Measurements from ENCODE around the gene MEGF6. TPM values are rescaled to one million over a fixed set of nuclear protein-coding genes. Genes with fewer than 3 reads are reported as not detected.

The MEGF6 gene
- total RNA-seq, 2 experiments from 2014 or later, result 2.0 to 2.5 TPM

DNA sequence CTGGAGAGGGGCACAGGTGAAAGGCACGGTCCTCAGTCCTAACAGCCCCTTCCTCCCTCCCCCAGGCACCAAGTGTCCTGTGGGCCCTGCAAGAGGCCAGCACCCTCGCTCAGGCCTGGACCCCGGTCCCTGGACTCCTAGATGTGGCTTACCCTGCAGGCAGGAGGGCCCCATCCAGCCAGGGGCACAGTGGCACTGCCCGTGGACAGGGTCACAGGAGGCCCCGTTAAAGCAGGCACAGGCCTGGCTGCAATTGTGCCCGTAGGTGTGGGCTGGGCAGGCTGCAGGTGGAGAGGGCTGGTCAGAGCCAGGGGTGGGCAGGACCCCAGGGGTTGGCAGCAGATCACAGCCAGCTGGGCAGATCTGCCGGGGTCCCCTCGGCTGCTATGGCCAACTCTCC is 112.3 kb downstream of the MEGF6 start:
- ChIA-PET CTCF (no interaction called here), POLR2A (interaction anchor here (0.6 kb wide), 1 partner anchor 134 kb away, joined by 4 read pairs; no protein-coding TSS in a partner anchor)
- no peak for ATAC-seq
- DNase-seq, result no peak
- TF ChIP-seq, protein P1, sequence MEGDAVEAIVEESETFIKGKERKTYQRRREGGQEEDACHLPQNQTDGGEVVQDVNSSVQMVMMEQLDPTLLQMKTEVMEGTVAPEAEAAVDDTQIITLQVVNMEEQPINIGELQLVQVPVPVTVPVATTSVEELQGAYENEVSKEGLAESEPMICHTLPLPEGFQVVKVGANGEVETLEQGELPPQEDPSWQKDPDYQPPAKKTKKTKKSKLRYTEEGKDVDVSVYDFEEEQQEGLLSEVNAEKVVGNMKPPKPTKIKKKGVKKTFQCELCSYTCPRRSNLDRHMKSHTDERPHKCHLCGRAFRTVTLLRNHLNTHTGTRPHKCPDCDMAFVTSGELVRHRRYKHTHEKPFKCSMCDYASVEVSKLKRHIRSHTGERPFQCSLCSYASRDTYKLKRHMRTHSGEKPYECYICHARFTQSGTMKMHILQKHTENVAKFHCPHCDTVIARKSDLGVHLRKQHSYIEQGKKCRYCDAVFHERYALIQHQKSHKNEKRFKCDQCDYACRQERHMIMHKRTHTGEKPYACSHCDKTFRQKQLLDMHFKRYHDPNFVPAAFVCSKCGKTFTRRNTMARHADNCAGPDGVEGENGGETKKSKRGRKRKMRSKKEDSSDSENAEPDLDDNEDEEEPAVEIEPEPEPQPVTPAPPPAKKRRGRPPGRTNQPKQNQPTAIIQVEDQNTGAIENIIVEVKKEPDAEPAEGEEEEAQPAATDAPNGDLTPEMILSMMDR (IDR thresholded peaks at IDR 0.05), result no peak
- H3K9me3 Mint-ChIP-seq, result no peaks in the 10 kb centered on the region
- no peaks in the 10 kb centered on the region for H3K27me3 Mint-ChIP-seq
- H3K4me1 Mint-ChIP-seq (ENCODE audit: low read depth), result no peaks in the 10 kb centered on the region
- no peaks in the 10 kb centered on the region for H3K36me3 Mint-ChIP-seq (ENCODE audit: low read depth)
- intact Hi-C loops (cut with micrococcal nuclease), result no loop called here
- H3K27ac Mint-ChIP-seq, result no peak overlapping the region
- H3K4me3 Mint-ChIP-seq, result no peak overlapping the region

GRCh38 chr1:3498246-3498930 is 112.9 kb downstream of the MEGF6 start:
- intact Hi-C loops (cut with micrococcal nuclease), result no loop called here
- no peaks in the 10 kb centered on the region for H3K27me3 Mint-ChIP-seq
- ATAC-seq (no peak), DNase-seq (no peak)
- H3K9me3 Mint-ChIP-seq, result no peaks in the 10 kb centered on the region
- ChIA-PET POLR2A (no interaction called here), CTCF (no interaction called here)
- TF ChIP-seq, protein P1 (IDR thresholded peaks at IDR 0.05), result no peak
- no peaks in the 10 kb centered on the region for H3K4me1 Mint-ChIP-seq (ENCODE audit: low read depth)
- H3K4me3 Mint-ChIP-seq, result no peak overlapping the region
- H3K36me3 Mint-ChIP-seq (ENCODE audit: low read depth), result no peaks in the 10 kb centered on the region
- no peak overlapping the region for H3K27ac Mint-ChIP-seq

GRCh38 chr1:3497521-3497920 is 113.8 kb downstream of the MEGF6 start:
- DNase-seq (no peak), ATAC-seq (no peak)
- TF ChIP-seq, protein P1 (IDR thresholded peaks at IDR 0.05), result no peak
- ChIA-PET CTCF (no interaction called here), POLR2A (no interaction called here)
- Mint-ChIP-seq H3K27ac (no peak overlapping the region), H3K4me3 (no peak overlapping the region), H3K9me3 (no peaks in the 10 kb centered on the region), H3K27me3 (no peaks in the 10 kb centered on the region), H3K4me1 (ENCODE audit: low read depth) (no peaks in the 10 kb centered on the region), H3K36me3 (ENCODE audit: low read depth) (no peaks in the 10 kb centered on the region)
- intact Hi-C loops (cut with micrococcal nuclease), result no loop called here

DNA sequence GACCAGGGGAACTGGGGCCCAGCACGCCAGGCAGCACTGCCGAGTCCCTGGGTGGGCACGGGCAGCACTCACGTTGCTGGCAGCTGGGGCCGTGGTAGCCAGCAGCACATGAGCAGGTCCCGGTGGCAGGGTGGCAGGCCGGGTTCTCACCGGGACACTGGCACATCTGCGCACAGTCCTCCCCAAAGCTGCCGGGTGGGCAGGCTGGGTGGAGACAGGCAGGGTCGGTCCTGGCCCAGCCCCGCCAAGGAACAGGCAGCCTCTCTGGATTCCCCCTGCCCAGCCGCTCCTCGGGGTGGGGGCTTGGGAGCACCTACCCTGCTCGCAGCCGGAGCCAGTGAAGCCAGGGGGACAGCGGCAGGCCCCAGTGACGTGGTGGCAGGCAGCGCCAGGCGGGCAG is 114.4 kb downstream of the MEGF6 start:
- no peak for DNase-seq
- ChIA-PET CTCF (no interaction called here), POLR2A (no interaction called here)
- Mint-ChIP-seq H3K27ac (no peak overlapping the region), H3K36me3 (ENCODE audit: low read depth) (no peaks in the 10 kb centered on the region), H3K9me3 (no peaks in the 10 kb centered on the region), H3K27me3 (no peaks in the 10 kb centered on the region), H3K4me3 (no peak overlapping the region), H3K4me1 (ENCODE audit: low read depth) (no peaks in the 10 kb centered on the region)
- TF ChIP-seq, protein P1 (IDR thresholded peaks at IDR 0.05), result no peak
- no peak for ATAC-seq
- intact Hi-C loops (cut with micrococcal nuclease), result no loop called here

GRCh38 chr1:3495776-3496745 is 115.2 kb downstream of the MEGF6 start:
- ChIA-PET POLR2A (no interaction called here), CTCF (interaction anchor here (1.1 kb wide), 1 partner anchor 123 kb away, joined by 4 read pairs; no protein-coding TSS in a partner anchor)
- ATAC-seq (no peak), DNase-seq (no peak)
- intact Hi-C loops (cut with micrococcal nuclease), result no loop called here
- Mint-ChIP-seq H3K27ac (no peak overlapping the region), H3K4me3 (no peak overlapping the region), H3K36me3 (ENCODE audit: low read depth) (no peaks in the 10 kb centered on the region), H3K4me1 (ENCODE audit: low read depth) (peaks cover 3% of the 10 kb centered on the region), H3K27me3 (no peaks in the 10 kb centered on the region), H3K9me3 (no peaks in the 10 kb centered on the region)
- TF ChIP-seq, protein P1 (IDR thresholded peaks at IDR 0.05), result no peak

All from activated CD8-positive, alpha-beta T cell treated with anti-CD3 and anti-CD28 coated beads for 36 hours (primary cell).